ENCODE results near the gene SLC4A7. TPM values are rescaled to one million over a fixed set of nuclear protein-coding genes. Genes with fewer than 3 reads are reported as not detected.
A peak's percentile ranks its signal among the peaks of the same experiment; 100 is the strongest.

The SLC4A7 gene
- total RNA-seq, 1 donor = 281 TPM

DNA sequence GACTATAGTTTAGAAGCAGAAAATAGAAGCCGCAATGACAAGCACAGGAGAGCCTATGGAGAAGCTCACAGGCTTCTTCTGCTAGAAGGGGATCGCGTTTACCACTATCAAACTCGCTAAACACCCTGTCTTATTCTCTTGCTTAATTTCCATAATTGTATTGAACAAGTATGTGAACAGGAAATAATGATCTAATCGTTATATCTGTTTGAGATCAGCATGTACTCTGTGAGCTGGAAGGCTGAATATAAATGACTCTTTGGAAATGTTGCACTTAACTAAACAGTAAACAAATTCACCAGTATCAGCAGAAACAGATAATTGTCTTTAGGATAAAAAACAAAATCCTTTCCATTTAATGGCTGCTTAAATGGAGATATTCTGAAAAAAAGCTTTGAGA, 130.0 kb downstream of the SLC4A7 start:
- Histone ChIP-seq H3K4me1 (ENCODE audit: insufficient read depth, low read length) (no peaks in the 10 kb centered on the region), H3K27ac (ENCODE audit: low read depth, low read length) (no peak overlapping the region), H2AFZ (ENCODE audit: low read length) (no peak overlapping the region), H4K20me1 (ENCODE audit: insufficient read depth, low read length) (no peaks in the 10 kb centered on the region), H3K27me3 (ENCODE audit: insufficient read depth, low read length) (no peaks in the 10 kb centered on the region), H3K36me3 (ENCODE audit: insufficient read depth, low read length) (no peaks in the 10 kb centered on the region), H3K79me2 (ENCODE audit: insufficient read depth, low read length) (no peaks in the 10 kb centered on the region), H3K4me3 (ENCODE audit: insufficient read depth, low read length) (no peak overlapping the region), H3K4me2 (ENCODE audit: insufficient read depth, low read length) (no peak overlapping the region), H3K9me3 (ENCODE audit: low read depth, low read length) (no peaks in the 10 kb centered on the region)
- TF ChIP-seq, protein P1, sequence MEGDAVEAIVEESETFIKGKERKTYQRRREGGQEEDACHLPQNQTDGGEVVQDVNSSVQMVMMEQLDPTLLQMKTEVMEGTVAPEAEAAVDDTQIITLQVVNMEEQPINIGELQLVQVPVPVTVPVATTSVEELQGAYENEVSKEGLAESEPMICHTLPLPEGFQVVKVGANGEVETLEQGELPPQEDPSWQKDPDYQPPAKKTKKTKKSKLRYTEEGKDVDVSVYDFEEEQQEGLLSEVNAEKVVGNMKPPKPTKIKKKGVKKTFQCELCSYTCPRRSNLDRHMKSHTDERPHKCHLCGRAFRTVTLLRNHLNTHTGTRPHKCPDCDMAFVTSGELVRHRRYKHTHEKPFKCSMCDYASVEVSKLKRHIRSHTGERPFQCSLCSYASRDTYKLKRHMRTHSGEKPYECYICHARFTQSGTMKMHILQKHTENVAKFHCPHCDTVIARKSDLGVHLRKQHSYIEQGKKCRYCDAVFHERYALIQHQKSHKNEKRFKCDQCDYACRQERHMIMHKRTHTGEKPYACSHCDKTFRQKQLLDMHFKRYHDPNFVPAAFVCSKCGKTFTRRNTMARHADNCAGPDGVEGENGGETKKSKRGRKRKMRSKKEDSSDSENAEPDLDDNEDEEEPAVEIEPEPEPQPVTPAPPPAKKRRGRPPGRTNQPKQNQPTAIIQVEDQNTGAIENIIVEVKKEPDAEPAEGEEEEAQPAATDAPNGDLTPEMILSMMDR (IDR thresholded peaks at IDR 0.05; ENCODE audit: extremely low read depth, low read depth, low read length) = no peak
- DNase-seq (ENCODE audit: insufficient read length, low spot score, missing footprints) = no peak

DNA sequence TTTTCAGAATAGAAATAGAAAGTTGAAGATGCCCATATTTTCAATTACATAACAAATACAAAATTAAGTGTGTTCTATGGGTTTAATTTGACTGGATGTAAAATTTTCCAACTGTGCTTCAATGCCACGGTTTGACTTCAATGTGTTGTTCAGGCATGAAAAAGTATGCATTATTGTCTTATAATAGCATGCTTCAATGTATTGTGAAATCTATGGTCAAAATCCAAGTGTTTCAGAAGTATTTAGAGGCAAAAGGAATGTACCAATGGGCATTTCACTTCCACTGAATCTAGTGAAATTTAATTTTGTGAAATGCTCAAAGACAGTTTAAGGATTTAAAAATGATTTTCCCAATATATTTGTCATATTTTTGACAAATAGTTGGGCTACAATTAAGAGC, 131.0 kb downstream of the SLC4A7 start:
- H3K27ac ChIP-seq (ENCODE audit: low read depth, low read length) = no peak overlapping the region
- H3K79me2 ChIP-seq (ENCODE audit: insufficient read depth, low read length) = no peaks in the 10 kb centered on the region
- no peak overlapping the region for H3K4me2 ChIP-seq (ENCODE audit: insufficient read depth, low read length)
- peaks cover 5% of the 10 kb centered on the region for H3K36me3 ChIP-seq (ENCODE audit: insufficient read depth, low read length)
- no peaks in the 10 kb centered on the region for H3K4me1 ChIP-seq (ENCODE audit: insufficient read depth, low read length)
- H4K20me1 ChIP-seq (ENCODE audit: insufficient read depth, low read length) = no peaks in the 10 kb centered on the region
- no peak overlapping the region for H3K4me3 ChIP-seq (ENCODE audit: insufficient read depth, low read length)
- TF ChIP-seq, protein P1 (IDR thresholded peaks at IDR 0.05; ENCODE audit: extremely low read depth, low read depth, low read length) = no peak
- H3K9me3 ChIP-seq (ENCODE audit: low read depth, low read length) = no peaks in the 10 kb centered on the region
- H2AFZ ChIP-seq (ENCODE audit: low read length) = no peak overlapping the region
- H3K27me3 ChIP-seq (ENCODE audit: insufficient read depth, low read length) = no peaks in the 10 kb centered on the region
- no peak for DNase-seq (ENCODE audit: insufficient read length, low spot score, missing footprints)

DNA sequence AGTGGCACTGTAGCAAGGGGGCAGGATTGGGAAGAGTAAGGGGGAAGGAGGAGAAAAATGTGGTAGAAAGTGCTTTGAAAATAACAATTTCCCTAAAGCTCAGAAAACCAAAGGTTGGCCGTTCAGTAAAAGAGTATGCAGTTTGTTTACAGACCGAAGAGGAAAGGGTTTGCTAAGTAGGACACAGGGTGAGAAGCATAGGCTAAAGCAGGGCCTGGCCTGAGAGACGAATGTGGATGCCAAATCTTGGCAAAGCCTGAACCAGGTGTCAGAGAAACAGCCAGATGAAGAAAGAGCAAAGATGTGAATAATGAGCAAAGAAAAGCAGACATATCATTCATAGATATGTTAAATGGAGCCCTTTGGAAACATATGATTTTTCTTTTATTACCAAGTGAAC, 132.1 kb downstream of the SLC4A7 start:
- H3K79me2 ChIP-seq (ENCODE audit: insufficient read depth, low read length) = no peaks in the 10 kb centered on the region
- TF ChIP-seq, protein P1 (IDR thresholded peaks at IDR 0.05; ENCODE audit: extremely low read depth, low read depth, low read length) = no peak
- H2AFZ ChIP-seq (ENCODE audit: low read length) = no peak overlapping the region
- H3K4me2 ChIP-seq (ENCODE audit: insufficient read depth, low read length) = no peak overlapping the region
- H4K20me1 ChIP-seq (ENCODE audit: insufficient read depth, low read length) = no peaks in the 10 kb centered on the region
- H3K9me3 ChIP-seq (ENCODE audit: low read depth, low read length) = no peaks in the 10 kb centered on the region
- H3K4me1 ChIP-seq (ENCODE audit: insufficient read depth, low read length) = no peaks in the 10 kb centered on the region
- H3K36me3 ChIP-seq (ENCODE audit: insufficient read depth, low read length) = peaks cover 5% of the 10 kb centered on the region
- no peak for DNase-seq (ENCODE audit: insufficient read length, low spot score, missing footprints)
- no peak overlapping the region for H3K27ac ChIP-seq (ENCODE audit: low read depth, low read length)
- no peaks in the 10 kb centered on the region for H3K27me3 ChIP-seq (ENCODE audit: insufficient read depth, low read length)
- no peak overlapping the region for H3K4me3 ChIP-seq (ENCODE audit: insufficient read depth, low read length)

DNA sequence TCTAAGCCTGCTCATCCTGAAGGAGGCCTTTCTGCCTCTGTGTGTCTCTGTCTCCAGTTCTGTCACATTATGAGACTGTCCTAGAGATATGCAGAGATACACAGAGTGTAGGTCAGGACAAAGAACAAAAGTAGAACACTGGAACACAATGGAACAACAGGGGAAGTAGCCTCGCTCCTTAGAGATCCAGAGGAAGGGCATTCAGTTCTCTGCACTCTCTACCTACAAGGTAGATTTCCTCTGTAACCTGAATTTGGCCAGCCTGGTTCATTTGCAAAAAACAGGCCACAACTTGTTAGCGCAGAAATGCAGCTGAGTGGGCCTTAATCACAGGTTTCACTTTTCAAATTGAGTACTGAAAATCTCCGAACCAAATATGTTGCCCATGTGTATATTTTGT, 134.4 kb downstream of the SLC4A7 start:
- TF ChIP-seq, protein P1 (IDR thresholded peaks at IDR 0.05; ENCODE audit: extremely low read depth, low read depth, low read length) = no peak
- H3K4me2 ChIP-seq (ENCODE audit: insufficient read depth, low read length) = peak overlapping the region; percentile 66
- peak overlapping the region; percentile 27 for H3K27ac ChIP-seq (ENCODE audit: low read depth, low read length)
- H3K9me3 ChIP-seq (ENCODE audit: low read depth, low read length) = no peaks in the 10 kb centered on the region
- H3K79me2 ChIP-seq (ENCODE audit: insufficient read depth, low read length) = no peaks in the 10 kb centered on the region
- H3K4me1 ChIP-seq (ENCODE audit: insufficient read depth, low read length) = no peaks in the 10 kb centered on the region
- no peak for DNase-seq (ENCODE audit: insufficient read length, low spot score, missing footprints)
- peaks cover 14% of the 10 kb centered on the region for H3K36me3 ChIP-seq (ENCODE audit: insufficient read depth, low read length)
- H3K27me3 ChIP-seq (ENCODE audit: insufficient read depth, low read length) = no peaks in the 10 kb centered on the region
- H4K20me1 ChIP-seq (ENCODE audit: insufficient read depth, low read length) = no peaks in the 10 kb centered on the region
- peak overlapping the region; percentile 36 for H3K4me3 ChIP-seq (ENCODE audit: insufficient read depth, low read length)
- peak overlapping the region; percentile 77 for H2AFZ ChIP-seq (ENCODE audit: low read length)
